NCI-H146 treated with DMSO at 0.1 percent for 48 hours (cell line): ENCODE data around the gene OSBPL10.

Experiments
- DNase-seq: peaks from one replicate; lab custom pipeline; 2025; ENCODE audit not compliant: unreplicated experiment; lab: John Stamatoyannopoulos, UW

OSBPL10 gene

DNA sequence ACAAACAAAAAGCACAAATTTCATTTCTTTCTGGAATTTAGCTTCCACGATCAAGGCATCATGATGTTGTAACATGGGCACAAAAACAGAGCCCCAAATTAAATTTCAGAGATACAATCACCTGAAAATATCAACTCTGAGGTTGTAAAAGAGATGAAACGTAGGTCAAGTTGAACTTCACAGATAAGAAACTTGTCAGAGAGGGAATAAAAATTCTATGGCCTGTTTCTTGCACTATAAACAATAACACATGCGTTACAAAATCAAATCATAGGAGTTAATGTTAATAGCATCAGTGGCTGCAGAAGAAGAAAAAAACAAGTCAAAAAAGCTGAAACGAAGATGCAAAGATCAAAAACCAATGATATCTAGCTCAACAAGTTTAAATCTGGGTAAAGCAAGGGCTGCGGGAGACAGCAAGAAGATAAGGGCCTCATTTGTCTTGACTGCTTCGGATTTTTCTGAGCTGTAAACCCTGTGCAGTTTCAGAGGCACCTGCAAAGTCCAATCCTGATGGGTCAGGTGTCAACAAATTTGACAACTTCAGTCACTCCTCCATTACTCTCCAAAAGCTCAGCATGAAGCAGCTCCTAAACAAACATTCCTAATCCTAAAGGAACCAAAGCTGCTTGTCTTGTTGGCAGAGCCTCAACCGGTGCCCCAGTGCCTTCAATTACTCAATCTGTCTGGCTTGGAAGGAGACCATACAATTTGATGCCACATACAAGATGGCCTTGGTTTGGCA lies 228.6 kb downstream of the OSBPL10 start:
- DNase-seq = no peak

DNA sequence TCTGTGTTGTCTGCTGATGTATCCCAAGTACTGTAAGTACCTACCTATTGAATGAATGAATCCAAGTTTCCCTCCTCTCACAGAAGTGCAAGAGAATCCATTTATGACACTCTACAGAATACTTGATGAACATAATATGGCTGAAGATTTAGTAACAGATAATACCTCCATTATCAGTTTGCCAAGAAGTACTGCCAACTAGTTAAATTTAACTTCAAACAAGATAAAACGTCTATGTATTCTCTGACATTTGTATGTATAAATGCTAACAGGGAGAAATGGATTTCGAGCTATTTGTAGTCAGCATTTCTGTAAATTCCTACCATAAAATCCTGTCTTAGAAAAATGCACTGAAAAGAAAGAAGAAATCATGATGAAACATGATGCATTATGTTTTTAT lies 230.7 kb downstream of the OSBPL10 start:
- no peak for DNase-seq

DNA sequence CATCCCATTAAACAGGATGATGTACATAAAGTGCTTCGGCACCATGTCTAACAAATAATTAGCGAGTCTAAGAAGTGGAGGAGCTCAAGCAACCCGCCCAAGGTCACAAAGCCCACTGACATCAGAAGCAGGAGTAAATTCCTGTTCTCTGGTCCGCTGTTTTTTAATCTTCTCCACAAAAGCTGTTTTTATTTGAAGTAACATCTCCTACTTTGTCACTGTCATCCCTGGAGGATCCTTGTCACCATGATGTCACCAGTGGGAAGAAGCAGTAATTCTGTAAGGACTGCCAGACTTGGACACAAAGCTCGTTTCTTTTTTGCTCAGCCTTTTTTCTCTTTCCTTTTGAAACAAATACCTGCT lies 232.1 kb downstream of the OSBPL10 start:
- no peak for DNase-seq

DNA sequence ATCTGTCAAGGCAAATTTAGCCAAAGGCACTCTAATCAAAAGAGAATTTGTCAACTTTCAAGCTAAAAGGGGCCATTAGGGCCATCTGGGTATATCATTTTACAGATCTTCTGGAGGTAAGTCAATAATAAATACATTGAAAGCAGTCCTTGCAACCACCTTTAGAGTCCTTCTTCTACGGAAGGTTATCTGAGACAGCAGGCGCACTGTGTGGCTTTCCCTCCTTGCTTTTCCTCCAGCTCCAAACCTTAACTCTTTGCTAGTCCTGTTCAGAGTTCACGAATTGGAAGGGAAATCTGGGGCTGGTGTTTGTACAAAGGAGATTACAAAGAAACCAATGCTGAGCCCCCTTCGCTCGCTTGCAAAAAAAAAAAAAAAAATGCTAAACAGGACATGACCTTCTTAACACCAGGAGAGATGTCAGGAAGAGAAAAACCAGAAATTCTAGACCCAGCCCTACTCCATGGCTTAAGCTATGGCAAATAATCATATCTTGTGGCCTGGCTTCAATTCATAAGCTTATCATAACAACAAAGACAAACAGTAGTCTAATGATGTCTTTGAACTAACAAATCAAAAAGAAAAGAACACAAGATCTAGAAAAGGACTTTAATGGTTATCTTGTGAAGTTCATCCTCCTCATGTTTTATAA lies 232.7 kb downstream of the OSBPL10 start:
- DNase-seq = no peak

DNA sequence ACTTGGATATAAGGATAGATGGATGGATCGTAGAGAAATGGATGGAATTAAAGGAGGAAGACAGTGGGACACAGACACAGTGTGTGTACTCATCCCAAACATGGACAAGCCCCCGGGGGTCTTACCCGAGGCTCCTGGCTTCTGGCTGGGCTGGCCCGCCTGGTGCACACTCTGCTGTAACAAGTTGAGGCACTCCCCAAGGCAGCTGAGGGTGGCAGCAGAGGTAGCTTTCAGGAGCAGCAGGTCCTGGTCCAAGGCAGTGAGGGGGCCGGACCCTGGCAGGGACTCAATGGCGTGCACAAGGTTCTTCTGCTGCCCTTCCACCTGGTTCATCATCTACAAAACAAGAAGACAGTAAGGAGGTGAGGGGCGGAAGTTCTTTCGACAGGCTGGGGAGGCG lies 233.3 kb downstream of the OSBPL10 start:
- DNase-seq = no peak

DNA sequence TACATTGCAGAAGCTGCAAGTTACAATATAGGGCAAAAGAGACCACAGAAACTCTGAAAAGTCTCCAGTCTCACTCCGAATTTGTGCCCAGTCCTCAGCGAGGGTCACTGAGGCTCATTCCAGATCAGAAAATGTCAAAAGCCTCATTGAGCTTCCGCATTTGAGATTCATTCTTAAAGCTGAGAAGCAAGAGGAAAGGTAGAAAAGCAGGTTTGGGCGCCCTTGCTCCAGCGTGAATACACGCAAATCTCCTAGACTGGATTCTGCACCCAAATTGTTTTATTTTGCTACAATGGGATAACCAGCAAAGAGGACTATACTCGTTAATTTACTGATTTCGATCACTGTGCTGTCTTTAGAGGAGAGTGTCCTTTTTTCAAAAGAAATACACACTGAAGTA lies 236.1 kb downstream of the OSBPL10 start:
- no peak for DNase-seq

DNA sequence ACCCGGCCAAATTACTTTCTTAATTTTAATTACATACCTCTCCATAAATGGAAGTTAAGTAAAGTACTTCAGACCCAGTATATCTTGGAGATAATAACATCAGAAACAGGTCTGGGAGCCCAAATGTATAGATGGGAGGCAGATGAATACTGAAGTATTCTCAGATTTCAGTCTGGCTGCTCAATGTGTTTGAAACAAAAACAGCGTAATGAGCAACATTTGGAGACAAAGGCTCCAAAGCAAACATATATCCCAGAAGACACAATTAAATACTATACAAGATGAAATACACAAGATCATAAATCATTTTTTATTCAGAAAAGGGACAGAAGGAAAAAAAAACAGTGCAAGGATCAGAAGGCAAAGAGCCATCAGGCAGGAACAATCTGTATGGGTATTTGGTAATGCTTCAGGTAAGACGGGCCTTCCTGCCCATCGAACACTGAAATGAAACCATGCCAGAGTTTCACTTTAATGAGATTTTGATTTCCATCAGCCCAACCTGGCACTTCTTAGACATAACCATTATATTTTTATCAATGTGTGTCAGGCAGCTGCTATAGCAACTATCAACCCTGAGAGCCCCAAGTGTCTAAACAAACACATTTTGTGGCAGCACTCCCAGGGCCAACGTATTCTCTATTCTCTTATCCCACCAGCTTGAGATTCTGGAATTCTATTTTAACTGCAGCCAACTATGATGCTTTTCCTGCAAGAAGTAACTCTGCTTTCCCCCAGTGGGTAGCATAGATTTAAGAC lies 237.6 kb downstream of the OSBPL10 start:
- no peak for DNase-seq

DNA sequence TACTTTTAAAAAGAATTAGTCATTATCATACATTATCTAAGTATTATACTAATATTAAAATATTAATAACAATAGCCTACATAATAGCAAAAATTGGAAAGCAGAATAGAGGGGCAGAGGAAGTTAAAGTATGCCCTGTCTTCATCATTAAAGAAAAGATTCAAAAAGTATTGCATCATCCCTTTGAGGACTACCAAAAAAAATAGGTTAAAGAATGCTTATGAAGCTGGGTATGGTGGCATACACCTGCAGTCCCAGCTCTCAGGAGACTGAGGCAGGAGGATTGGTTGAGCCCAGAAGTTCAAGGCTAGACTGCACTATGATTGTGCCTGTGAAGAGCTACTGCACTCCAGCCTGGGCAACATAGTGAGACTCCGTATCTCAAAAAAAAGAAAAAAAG lies 240.7 kb downstream of the OSBPL10 start:
- DNase-seq = no peak

DNA sequence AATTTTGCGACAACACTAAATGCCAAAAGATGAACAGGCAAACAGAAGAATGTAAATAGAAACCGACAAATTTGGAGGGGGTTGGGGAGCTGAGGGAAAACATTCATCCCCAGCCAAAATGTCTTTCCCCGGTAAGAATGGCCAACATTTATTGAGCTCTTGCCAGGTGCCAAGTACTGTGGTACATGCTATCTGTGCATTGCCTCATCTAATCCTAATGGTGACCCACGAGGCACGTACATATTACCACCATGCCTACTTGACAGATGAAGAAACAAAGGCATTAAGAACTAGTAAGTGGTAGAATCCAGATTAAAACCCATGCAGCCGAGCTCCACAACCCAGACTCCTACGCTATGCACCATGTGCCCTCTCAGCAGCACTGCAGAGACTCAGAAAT lies 242.7 kb downstream of the OSBPL10 start:
- no peak for DNase-seq

DNA sequence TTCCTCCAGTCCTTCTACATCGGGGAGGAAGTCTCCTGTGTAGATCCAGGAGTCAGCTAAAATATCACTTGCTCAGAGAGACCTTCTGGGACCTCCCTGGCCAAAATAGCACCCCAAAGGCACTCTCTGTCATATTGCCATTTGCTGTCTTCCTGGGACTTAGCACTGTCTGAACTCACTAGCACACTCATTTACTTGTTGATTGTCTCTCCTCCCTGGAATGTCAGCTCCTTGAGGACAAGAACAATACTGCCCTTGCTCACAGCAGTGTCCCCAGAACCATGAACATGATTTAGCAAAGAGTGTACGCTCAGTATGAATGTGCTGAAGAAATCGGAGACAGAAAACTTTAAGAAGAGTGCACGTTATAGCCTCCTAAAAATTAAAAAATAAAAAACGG lies 245.4 kb downstream of the OSBPL10 start:
- no peak for DNase-seq

DNA sequence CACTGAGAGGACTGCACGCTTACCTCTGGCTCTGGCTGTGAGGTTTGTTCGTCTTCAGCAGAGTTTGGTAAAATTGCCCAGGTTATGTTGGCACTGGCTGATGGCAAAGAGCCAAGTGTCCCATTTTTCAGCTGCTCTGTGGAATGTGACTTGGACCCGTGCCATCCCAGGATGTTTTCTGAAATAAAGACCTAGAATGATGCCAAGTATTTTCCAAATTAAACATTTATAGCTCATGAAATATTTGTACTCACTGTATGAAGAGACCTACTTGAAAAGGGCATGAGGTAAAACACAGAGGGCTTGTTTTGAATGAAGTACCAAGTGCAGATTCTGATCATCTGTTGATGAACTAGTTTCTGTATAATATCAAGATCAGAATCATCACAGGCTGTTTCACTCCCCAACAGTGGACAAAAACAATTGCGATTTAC lies 247.8 kb downstream of the OSBPL10 start:
- no peak for DNase-seq

DNA sequence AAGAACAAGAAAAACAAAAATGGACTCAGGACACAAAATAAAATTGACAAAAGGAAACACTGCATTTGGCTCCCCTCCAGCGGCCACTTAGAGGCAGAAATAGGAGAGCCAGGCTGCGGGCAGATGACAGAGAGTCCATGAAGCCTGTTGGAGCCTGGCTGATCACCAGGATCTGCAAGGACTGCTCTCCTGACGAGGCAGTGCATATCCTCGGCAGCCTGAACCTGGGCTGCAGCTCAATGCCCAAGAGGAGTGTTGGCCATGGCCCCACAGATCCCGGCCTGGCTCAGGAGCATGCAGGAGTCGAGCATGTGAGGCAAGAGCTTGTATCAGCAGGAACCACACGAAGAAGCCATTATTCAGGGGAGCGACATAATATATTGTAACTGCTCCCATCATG lies 248.5 kb downstream of the OSBPL10 start:
- DNase-seq = no peak

DNA sequence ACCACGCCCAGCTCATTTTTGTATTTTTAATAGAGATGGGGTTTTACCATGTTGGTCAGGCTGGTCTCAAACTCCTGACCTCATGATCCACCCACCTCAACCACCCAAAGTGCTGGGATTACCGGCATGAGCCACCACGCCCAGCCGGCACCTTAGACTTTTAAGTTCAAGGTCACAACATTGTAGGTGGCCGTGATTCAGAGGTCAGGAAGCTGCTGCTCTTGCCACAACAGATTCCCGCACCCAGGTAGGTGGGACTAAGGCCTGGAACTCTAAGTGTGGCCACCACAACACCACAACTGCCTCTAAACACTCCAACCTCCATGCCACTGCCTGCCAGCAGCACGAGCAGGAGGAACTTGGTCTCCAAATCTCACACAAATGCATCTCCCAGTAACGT lies 251.5 kb downstream of the OSBPL10 start:
- no peak for DNase-seq

DNA sequence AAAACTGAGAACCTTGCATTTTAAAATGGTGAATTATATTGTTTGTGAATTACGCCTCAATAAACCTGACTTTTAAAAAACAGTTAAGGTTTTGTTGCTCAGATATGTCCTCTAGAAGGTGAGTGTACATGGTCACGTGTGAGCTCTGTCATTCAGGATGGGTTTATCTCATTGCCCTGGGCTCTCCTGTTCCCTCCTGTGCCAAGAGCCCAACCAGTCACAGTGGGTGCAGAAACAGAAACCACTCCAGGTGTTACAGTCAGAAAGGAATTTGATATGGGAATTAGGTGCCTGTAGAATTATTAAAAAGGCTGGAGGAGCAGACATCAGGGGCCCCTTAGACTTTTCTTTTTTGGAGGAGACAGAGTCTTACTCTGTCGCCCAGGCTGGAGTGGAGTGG lies 252.0 kb downstream of the OSBPL10 start:
- DNase-seq = no peak

DNA sequence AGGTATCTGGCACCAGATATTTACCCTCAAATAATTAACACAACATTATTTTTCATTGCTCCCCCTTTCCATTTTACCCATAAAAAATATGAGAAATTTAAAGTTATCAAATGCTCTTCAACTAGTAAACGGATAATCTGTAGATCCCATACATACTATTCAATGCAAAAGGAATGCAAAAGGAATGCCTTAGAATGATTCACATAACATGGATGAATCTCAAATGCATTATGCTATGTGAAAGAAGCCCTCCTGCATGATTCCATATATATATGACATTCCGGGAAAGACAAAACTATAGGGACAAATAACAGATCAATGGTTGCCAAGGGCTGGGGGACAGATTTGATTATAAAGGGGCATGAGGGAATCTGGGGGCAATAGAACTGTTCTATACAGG lies 252.7 kb downstream of the OSBPL10 start:
- no peak for DNase-seq

DNA sequence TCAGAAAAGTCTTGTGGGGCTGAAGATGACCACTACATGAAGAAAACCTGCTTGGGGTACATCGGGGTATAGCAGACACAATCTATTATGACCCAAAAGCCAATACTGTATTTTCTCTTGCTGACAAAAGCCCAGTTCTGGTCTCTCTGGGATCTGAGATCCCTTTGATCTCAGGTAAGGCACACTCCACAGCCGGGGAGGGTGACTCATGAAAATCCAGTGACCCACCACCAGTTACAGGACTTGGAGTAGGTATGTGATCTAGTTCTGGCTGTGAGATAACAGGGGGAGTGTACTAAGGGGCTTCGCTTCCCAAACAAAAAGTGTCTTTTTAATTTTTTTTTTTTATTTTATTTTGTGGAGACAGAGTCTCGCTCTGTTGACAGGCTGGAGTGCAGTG lies 255.1 kb downstream of the OSBPL10 start:
- DNase-seq = no peak

DNA sequence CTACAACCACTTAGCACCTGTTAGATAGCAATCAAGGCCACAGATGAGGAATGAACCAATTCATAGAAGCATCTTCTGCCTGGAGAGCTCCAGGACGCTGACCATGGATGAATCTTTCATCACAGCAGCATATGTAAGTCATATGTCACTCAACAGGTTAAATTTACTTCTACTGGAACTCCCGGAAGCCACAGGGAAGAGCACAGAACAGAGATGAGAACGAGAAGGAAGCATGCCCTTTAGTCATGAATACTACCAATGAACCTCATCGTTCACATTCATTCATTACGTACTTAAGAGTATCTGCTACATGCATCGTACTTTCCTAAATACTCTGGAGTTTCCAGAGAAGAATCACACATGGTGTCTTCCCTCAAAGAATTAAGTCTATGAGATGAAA lies 255.5 kb downstream of the OSBPL10 start:
- no peak for DNase-seq

DNA sequence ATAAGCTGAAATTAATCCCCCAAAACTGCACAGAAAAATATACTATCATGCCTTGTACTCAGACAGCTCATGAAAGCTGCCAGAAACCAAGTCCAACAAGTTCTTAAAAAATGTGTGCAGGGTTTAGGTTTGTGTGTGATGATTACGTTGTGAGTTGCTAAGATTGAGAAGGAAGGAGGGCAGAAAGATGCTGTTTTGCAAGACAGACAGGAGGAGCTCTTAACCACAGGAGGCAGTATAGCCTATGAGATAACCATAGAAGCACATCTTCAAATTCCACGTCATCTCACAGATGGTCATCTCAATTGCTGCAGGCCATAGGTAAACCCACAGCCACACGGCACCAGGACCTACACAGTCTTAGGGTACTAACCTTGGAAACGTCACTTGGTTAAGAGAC lies 256.4 kb downstream of the OSBPL10 start:
- DNase-seq = no peak

DNA sequence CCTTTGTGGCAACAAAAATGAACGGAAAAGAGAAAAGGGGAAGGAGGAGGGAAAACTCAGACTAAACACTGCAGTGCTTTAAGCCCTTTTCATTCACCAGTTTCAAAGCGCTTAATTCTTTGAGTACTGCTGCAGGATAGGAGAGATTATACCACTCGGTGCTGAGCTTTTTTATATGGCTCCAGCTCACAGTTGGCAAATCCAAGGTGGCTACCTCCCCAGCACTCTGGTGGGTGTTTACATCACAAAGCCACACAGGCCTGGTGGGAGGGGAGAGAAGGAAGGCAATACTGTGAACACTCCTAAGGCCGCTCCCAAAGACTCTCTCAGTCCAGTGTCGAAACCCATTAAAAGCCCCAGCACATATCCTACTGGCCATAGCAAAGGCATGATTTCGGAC lies 256.9 kb downstream of the OSBPL10 start:
- DNase-seq = no peak

DNA sequence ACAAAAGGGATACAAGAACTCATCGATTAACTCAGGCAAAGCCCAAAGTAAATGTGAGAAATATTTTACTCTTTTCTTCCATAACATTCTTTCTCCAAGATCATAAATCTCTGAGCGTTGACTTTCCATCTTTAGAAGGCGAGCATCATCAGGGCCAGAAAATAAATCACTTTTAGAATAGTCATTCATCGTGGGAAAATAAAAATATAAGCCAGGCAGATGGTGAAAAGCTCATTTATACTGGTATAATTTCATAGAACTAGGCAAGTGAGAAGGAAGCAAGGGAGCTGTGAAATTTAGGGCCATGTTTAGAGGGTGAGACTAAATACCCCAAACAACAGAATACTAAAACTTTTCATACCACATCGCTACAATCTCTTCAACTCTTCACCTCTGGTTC lies 257.4 kb downstream of the OSBPL10 start:
- no peak for DNase-seq

DNA sequence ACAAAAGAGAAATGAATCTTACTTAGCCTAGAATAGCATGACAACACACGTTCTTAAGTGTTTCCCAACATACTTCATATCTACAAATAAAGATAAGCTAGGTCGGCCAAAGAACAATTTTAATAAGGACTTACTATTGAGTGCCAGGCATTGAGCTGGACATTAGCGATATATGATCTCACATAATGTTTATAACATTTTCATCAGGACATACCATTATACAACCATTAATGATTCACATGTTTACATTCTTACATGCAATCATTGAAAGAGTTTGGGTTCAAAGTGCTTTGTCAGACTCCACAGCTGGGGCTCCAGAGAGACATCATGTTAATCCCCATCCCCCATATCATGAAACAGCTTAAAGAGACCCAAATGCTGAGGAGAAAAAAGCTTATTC lies 259.4 kb downstream of the OSBPL10 start:
- DNase-seq = no peak
